Measurements from ENCODE around the gene PALLD. TPM values are rescaled to one million over a fixed set of nuclear protein-coding genes. Genes with fewer than 3 reads are reported as not detected.

PALLD gene
- total RNA-seq, 1 experiment from 2014 or later = 18.3 TPM

GRCh38 chr4:168667921-168668320 lies 171.1 kb downstream of the PALLD start:
- no peaks in the 10 kb centered on the region for H3K9me3 ChIP-seq (ENCODE audit: control insufficient read depth, low read depth, low read length)
- H3K4me3 Mint-ChIP-seq = no peak overlapping the region
- H3K9me3 Mint-ChIP-seq = no peaks in the 10 kb centered on the region
- H3K9ac ChIP-seq (ENCODE audit: extremely low read depth, insufficient read length, low read length) = no peak overlapping the region
- no peak overlapping the region for H3K4me2 ChIP-seq (ENCODE audit: insufficient read depth, insufficient read length, low read length)
- no peak overlapping the region for H2BK5ac ChIP-seq (ENCODE audit: insufficient read length, low read length)
- H3K14ac ChIP-seq (ENCODE audit: insufficient read depth, low read length) = no peak overlapping the region
- no peaks in the 10 kb centered on the region for H3K23me2 ChIP-seq (ENCODE audit: insufficient read length, low read depth, low read length, poor library complexity, severe bottlenecking)
- H3K27ac Mint-ChIP-seq = no peak overlapping the region
- H3K18ac ChIP-seq (ENCODE audit: insufficient read length, low read depth, low read length) = no peak overlapping the region
- H3K27ac ChIP-seq (ENCODE audit: insufficient read length, low read depth, low read length) = no peak overlapping the region
- no peak overlapping the region for H2BK12ac ChIP-seq (ENCODE audit: insufficient read length, low read depth, low read length)
- no peak overlapping the region for H4K91ac ChIP-seq (ENCODE audit: insufficient read length, low read depth, low read length)
- H2AFZ ChIP-seq (ENCODE audit: low read length) = no peak overlapping the region
- no peak overlapping the region for H4K8ac ChIP-seq (replicated peaks; ENCODE audit: insufficient read length, low read depth, low read length)
- H3K27me3 Mint-ChIP-seq (ENCODE audit: low read depth) = no peaks in the 10 kb centered on the region
- H3K4me1 ChIP-seq (ENCODE audit: insufficient read depth, low read length) = no peaks in the 10 kb centered on the region
- H3K79me1 ChIP-seq (ENCODE audit: insufficient read depth, low read depth, low read length, poor library complexity, severe bottlenecking) = no peaks in the 10 kb centered on the region
- no CpG with 5 or more reads among the region's 2 CpGs for WGBS (ENCODE audit: extremely low coverage, insufficient read length, low lambda C conversion rate)
- no peak overlapping the region for H2BK20ac ChIP-seq (ENCODE audit: low read depth, low read length, poor library complexity, severe bottlenecking)
- no peaks in the 10 kb centered on the region for H3K79me2 ChIP-seq (ENCODE audit: insufficient read depth, low read length)
- H3K4ac ChIP-seq (ENCODE audit: low read depth, low read length) = no peak overlapping the region
- no peak for DNase-seq
- H4K5ac ChIP-seq (ENCODE audit: insufficient read length, low read depth, low read length) = no peak overlapping the region
- no peak overlapping the region for H3K56ac ChIP-seq (ENCODE audit: insufficient read length, low read depth, low read length)
- H3K36me3 Mint-ChIP-seq (ENCODE audit: insufficient read depth in 1 of 3, low read depth in 3 of 3) = no peaks in the 10 kb centered on the region
- TF ChIP-seq CTCF (conservative IDR thresholded peaks at IDR 0.05) = no peak
- no peak overlapping the region for H2AK5ac ChIP-seq (ENCODE audit: insufficient read length, low read length)
- no peak overlapping the region for H3K23ac ChIP-seq (ENCODE audit: insufficient read length, low read depth, low read length)
- peaks cover 9 to 10% of the 10 kb centered on the region in 2 experiments for H3K4me1 Mint-ChIP-seq
- no peaks in the 10 kb centered on the region for H4K20me1 ChIP-seq (ENCODE audit: control insufficient read depth, insufficient read depth, insufficient read length)
- no peaks in the 10 kb centered on the region for H3K27me3 ChIP-seq (ENCODE audit: insufficient read depth, low read length)
- no peak overlapping the region for H2BK15ac ChIP-seq (ENCODE audit: low read depth, low read length)
- no peak overlapping the region for H2BK120ac ChIP-seq (ENCODE audit: low read depth, low read length, poor library complexity, severe bottlenecking)
- no peak overlapping the region for H3T11ph ChIP-seq (ENCODE audit: low read length)

Data from H9 (cell line).